Endodermal cell (in vitro differentiated cells): ENCODE data around the gene CHCT1. TPM values are rescaled to one million over a fixed set of nuclear protein-coding genes. Genes with fewer than 3 reads are reported as not detected.

Experiments used
- DNase-seq: peaks from one replicate; pipeline ENCODE4 v3.0.0-alpha.2; 2017
- H3K27ac ChIP-seq: 2 replicates; pipeline ENCODE4 v1.5.1; 2013; ENCODE audit warnings: mild to moderate bottlenecking, low read depth, low read length, moderate library complexity
- H3K27me3 ChIP-seq: 2 replicates; pipeline ENCODE4 v1.6.1; 2013; ENCODE audit warnings: mild to moderate bottlenecking, low read length, moderate library complexity; ENCODE audit not compliant: insufficient read depth, control insufficient read depth, poor library complexity, severe bottlenecking
- H3K36me3 ChIP-seq: 2 replicates; pipeline ENCODE4 v1.7.0; 2013; ENCODE audit warnings: mild to moderate bottlenecking, low read length, moderate library complexity; ENCODE audit not compliant: control insufficient read depth, insufficient read depth
- H3K4me1 ChIP-seq: one replicate; pipeline ENCODE4 v1.7.0; 2013; ENCODE audit warnings: low read length; ENCODE audit not compliant: control insufficient read depth, insufficient read depth
- H3K4me3 ChIP-seq: 2 replicates; pipeline ENCODE4 v1.5.1; 2013; ENCODE audit warnings: mild to moderate bottlenecking, low read length, moderate library complexity
- H3K9ac ChIP-seq: 2 replicates; pipeline ENCODE4 v1.6.1; 2013; ENCODE audit warnings: mild to moderate bottlenecking, low read length, moderate library complexity; ENCODE audit not compliant: poor library complexity, severe bottlenecking; ENCODE audit errors: extremely low read depth
- H3K9me3 ChIP-seq: 2 replicates; pipeline ENCODE4 v1.6.1; 2013; ENCODE audit warnings: mild to moderate bottlenecking, low read length, moderate library complexity; ENCODE audit not compliant: control insufficient read depth
- H3K27ac Mint-ChIP-seq: 2 replicates; pipeline ENCODE4 v1.8.0; 2020; ENCODE audit warnings: mixed read lengths
- H3K27me3 Mint-ChIP-seq: 2 replicates; pipeline ENCODE4 v1.8.0; 2021; ENCODE audit warnings: mild to moderate bottlenecking, mixed read lengths; ENCODE audit not compliant: insufficient read depth
- H3K36me3 Mint-ChIP-seq: 2 replicates; pipeline ENCODE4 v1.8.0; 2020; ENCODE audit warnings: low read depth, mixed read lengths
- H3K4me1 Mint-ChIP-seq: 2 replicates; pipeline ENCODE4 v1.8.0; 2020; ENCODE audit warnings: mixed read lengths
- H3K4me3 Mint-ChIP-seq: 2 replicates; pipeline ENCODE4 v1.8.0; 2020; ENCODE audit warnings: mild to moderate bottlenecking, moderate library complexity, mixed read lengths
- H3K9me3 Mint-ChIP-seq: 2 replicates; pipeline ENCODE4 v1.8.0; 2020; ENCODE audit warnings: mild to moderate bottlenecking, mixed read lengths
- WGBS, 2 experiments: methylation state at CpG; one replicate each; pipeline versions ENCODE4 v1.1.5 to v1.1.7; 2013; ENCODE audit warnings: missing lambda C conversion rate in 2 of 2, mixed read lengths in 1 of 2; ENCODE audit not compliant: insufficient coverage in 1 of 2, insufficient read length in 1 of 2; 5-methylcytosine and 5-hydroxymethylcytosine counted together
- total RNA-seq, 2 donors: library from RNA; stranded (reverse); fragmentation: NEBNext Ultra II Directional in 1 of 2; extraction: Animal tissue kit (Norgen Biotek cat#: 25700) in 1 of 2; gene quantifications; 2 replicates in 1 of 2; 3 replicates in 1 of 2; pipeline ENCODE4 v1.2.1, GENCODE V29; 2021
- TF ChIP-seq, protein P1 (sequence below): fragments of 200-600 bp; sonication (generic); conservative IDR thresholded peaks from 2 replicates; pipeline ENCODE4 v1.5.0; 2021; ENCODE audit warnings: antibody characterized with exemption, mild to moderate bottlenecking

CHCT1 gene
- total RNA-seq, 2 donors from 2014 or later: not detected

DNA sequence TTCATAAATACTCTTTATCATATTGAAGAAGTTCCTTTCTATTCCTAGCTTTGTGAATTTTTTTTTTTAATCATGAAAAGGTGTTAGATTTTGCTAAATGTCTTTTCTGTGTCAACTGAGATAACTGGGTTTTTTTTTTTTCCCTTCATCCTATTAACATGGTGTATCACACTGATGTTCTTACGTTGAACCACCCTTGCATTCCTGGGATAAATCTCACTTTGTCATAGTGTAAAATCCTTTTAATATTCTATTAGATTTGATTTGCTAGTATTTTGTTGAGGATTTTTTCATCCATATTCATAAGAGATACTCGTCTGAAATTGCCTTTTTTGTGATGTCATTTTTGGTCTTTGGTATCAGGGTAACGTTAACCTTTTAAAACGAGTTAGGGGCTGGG, 49.2 kb downstream of the CHCT1 start:
- Histone ChIP-seq H3K9me3 (peaks cover 17% of the 10 kb centered on the region), H3K9ac (no peak overlapping the region), H3K27me3 (no peaks in the 10 kb centered on the region), H3K4me3 (no peak overlapping the region), H3K27ac (no peak overlapping the region), H3K36me3 (peaks cover 39% of the 10 kb centered on the region), H3K4me1 (no peaks in the 10 kb centered on the region)
- TF ChIP-seq, protein P1, sequence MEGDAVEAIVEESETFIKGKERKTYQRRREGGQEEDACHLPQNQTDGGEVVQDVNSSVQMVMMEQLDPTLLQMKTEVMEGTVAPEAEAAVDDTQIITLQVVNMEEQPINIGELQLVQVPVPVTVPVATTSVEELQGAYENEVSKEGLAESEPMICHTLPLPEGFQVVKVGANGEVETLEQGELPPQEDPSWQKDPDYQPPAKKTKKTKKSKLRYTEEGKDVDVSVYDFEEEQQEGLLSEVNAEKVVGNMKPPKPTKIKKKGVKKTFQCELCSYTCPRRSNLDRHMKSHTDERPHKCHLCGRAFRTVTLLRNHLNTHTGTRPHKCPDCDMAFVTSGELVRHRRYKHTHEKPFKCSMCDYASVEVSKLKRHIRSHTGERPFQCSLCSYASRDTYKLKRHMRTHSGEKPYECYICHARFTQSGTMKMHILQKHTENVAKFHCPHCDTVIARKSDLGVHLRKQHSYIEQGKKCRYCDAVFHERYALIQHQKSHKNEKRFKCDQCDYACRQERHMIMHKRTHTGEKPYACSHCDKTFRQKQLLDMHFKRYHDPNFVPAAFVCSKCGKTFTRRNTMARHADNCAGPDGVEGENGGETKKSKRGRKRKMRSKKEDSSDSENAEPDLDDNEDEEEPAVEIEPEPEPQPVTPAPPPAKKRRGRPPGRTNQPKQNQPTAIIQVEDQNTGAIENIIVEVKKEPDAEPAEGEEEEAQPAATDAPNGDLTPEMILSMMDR: no peak
- 97 to 100% methylated on average over 3 of the region's 4 CpGs for WGBS, 2 experiments
- Mint-ChIP-seq H3K27ac (no peak overlapping the region), H3K36me3 (peaks cover 41% of the 10 kb centered on the region), H3K4me1 (no peaks in the 10 kb centered on the region), H3K27me3 (no peaks in the 10 kb centered on the region), H3K9me3 (peaks cover 9% of the 10 kb centered on the region), H3K4me3 (no peak overlapping the region)
- DNase-seq: no peak

- H3K4me1 Mint-ChIP-seq: no peaks in the 10 kb centered on the region
- 92% methylated on average over 1 of the region's 1 CpG; no CpG with 5 or more reads in 1 of the 2 experiments for WGBS, 2 experiments
- H3K9me3 ChIP-seq: peaks cover 17% of the 10 kb centered on the region
Observed at GRCh38 chr17:60472449-60472848, 50.2 kb downstream of the CHCT1 start.

DNA sequence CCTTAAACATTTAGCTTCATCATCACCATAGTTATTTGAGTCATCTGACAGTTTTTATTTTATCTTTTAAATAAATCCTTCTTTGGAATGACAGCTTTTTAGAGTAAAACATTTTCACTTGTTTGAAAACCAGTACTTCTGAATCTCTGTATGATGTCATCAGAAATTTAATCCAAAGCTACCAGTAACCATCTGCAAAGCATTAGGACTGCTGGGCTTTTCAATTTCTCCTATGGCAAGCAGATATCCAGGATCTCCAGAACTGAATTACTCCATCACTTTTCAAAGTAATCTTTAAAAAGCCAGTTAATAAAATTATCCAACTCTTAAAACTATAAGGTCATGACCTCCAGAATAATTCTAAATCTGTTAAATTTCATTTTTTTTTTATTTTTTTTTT, 51.5 kb downstream of the CHCT1 start:
- Mint-ChIP-seq H3K4me1 (no peaks in the 10 kb centered on the region), H3K4me3 (no peak overlapping the region), H3K9me3 (peaks cover 9% of the 10 kb centered on the region), H3K27me3 (no peaks in the 10 kb centered on the region), H3K36me3 (peaks cover 46% of the 10 kb centered on the region), H3K27ac (no peak overlapping the region)
- Histone ChIP-seq H3K36me3 (peaks cover 44% of the 10 kb centered on the region), H3K9ac (no peak overlapping the region), H3K4me1 (no peaks in the 10 kb centered on the region), H3K4me3 (no peak overlapping the region), H3K27me3 (no peaks in the 10 kb centered on the region), H3K27ac (no peak overlapping the region), H3K9me3 (peaks cover 17% of the 10 kb centered on the region)
- TF ChIP-seq, protein P1: no peak
- no peak for DNase-seq

More at GRCh38 chr17:60472449-60472848, 50.2 kb downstream of the CHCT1 start:
- TF ChIP-seq, protein P1: no peak
- peaks cover 9% of the 10 kb centered on the region for H3K9me3 Mint-ChIP-seq
- Histone ChIP-seq H3K27ac (no peak overlapping the region), H3K36me3 (peaks cover 42% of the 10 kb centered on the region), H3K4me3 (no peak overlapping the region), H3K27me3 (no peaks in the 10 kb centered on the region), H3K9ac (no peak overlapping the region), H3K4me1 (no peaks in the 10 kb centered on the region)
- no peak overlapping the region for H3K4me3 Mint-ChIP-seq
- peaks cover 46% of the 10 kb centered on the region for H3K36me3 Mint-ChIP-seq
- H3K27ac Mint-ChIP-seq: no peak overlapping the region
- no peak for DNase-seq
- no peaks in the 10 kb centered on the region for H3K27me3 Mint-ChIP-seq

Other genes with a start within 250 kb of the CHCT1 start
- 10 to 100 TPM; 54.1 to 74.3 TPM for gene USP32, start 30.4 kb upstream of the CHCT1 start, total RNA-seq
- 10 to 100 TPM; 25.3 to 28.1 TPM for gene APPBP2, start 103.8 kb downstream of the CHCT1 start, total RNA-seq
- 10 to 100 TPM in 1 of 2 donors, 1 to 10 TPM in 1; 9.4 to 13.0 TPM for gene PPM1D, start 177.7 kb downstream of the CHCT1 start, total RNA-seq